ENCODE results near the gene MYO6. TPM values are rescaled to one million over a fixed set of nuclear protein-coding genes. Genes with fewer than 3 reads are reported as not detected.

The MYO6 gene
- total and polyA plus RNA-seq, 2 experiments from 2014 or later = 10.9 to 24.2 TPM

GRCh38 chr6:75852721-75853120, 103.7 kb downstream of the MYO6 start:
- Histone ChIP-seq H2AFZ (no peak overlapping the region), H3K4me3 (no peak overlapping the region), H3K9ac (no peak overlapping the region), H3K27me3 (replicated peaks; ENCODE audit: insufficient read depth) (no peaks in the 10 kb centered on the region), H3K36me3 (ENCODE audit: low read depth) (peaks cover 14% of the 10 kb centered on the region; the same call in 1 of the 2 replicates), H3K79me2 (ENCODE audit: insufficient read depth) (no peaks in the 10 kb centered on the region), H3K4me2 (ENCODE audit: unreplicated experiment) (no peak overlapping the region), H3K9me2 (ENCODE audit: insufficient read depth) (no peaks in the 10 kb centered on the region), H4K20me1 (ENCODE audit: insufficient read depth) (no peaks in the 10 kb centered on the region), H3K9me3 (ENCODE audit: low read depth) (no peaks in the 10 kb centered on the region), H3F3A (ENCODE audit: insufficient read depth) (no peaks in the 10 kb centered on the region), H3K4me1 (ENCODE audit: insufficient read depth) (peaks cover 8% of the 10 kb centered on the region; the same call in 1 of the 2 replicates), H3K27ac (no peak overlapping the region)
- DNase-seq = peak; percentile 30
- in situ Hi-C loops (cut with MboI) = no loop called here
- TF ChIP-seq EZH2 (IDR thresholded peaks at IDR 0.05; ENCODE audit: insufficient read depth, poor library complexity, severe bottlenecking) (no peak), EZH2phosphoT487 (IDR thresholded peaks at IDR 0.05; ENCODE audit: insufficient read depth, low read depth) (no peak)
- 73 to 74% methylated on average over 4 of the region's 4 CpGs for WGBS, 2 experiments (ENCODE audit: low coverage in 1 of 2, low lambda C conversion rate in 2 of 2, missing lambda C conversion rate in 2 of 2)

GRCh38 chr6:75853806-75854205, 104.8 kb downstream of the MYO6 start:
- Histone ChIP-seq H3K36me3 (ENCODE audit: low read depth) (peaks cover 15% of the 10 kb centered on the region; the same call in 1 of the 2 replicates), H3K9me3 (ENCODE audit: low read depth) (no peaks in the 10 kb centered on the region), H3K4me2 (ENCODE audit: unreplicated experiment) (no peak overlapping the region), H2AFZ (no peak overlapping the region), H3K9ac (no peak overlapping the region), H3K27ac (no peak overlapping the region), H3K79me2 (ENCODE audit: insufficient read depth) (no peaks in the 10 kb centered on the region), H3F3A (ENCODE audit: insufficient read depth) (no peaks in the 10 kb centered on the region), H4K20me1 (ENCODE audit: insufficient read depth) (no peaks in the 10 kb centered on the region), H3K4me1 (ENCODE audit: insufficient read depth) (peaks cover 14% of the 10 kb centered on the region), H3K4me3 (no peak overlapping the region), H3K9me2 (ENCODE audit: insufficient read depth) (no peaks in the 10 kb centered on the region), H3K27me3 (replicated peaks; ENCODE audit: insufficient read depth) (no peaks in the 10 kb centered on the region)
- TF ChIP-seq EZH2phosphoT487 (IDR thresholded peaks at IDR 0.05; ENCODE audit: insufficient read depth, low read depth) (no peak), EZH2 (IDR thresholded peaks at IDR 0.05; ENCODE audit: insufficient read depth, poor library complexity, severe bottlenecking) (no peak)
- DNase-seq = no peak
- 89 to 90% methylated on average over 2 of the region's 2 CpGs for WGBS, 2 experiments (ENCODE audit: low coverage in 1 of 2, low lambda C conversion rate in 2 of 2, missing lambda C conversion rate in 2 of 2)
- in situ Hi-C loops (cut with MboI) = no loop called here

- 45 to 48% methylated on average over 1 of the region's 1 CpG for WGBS, 2 experiments (ENCODE audit: low coverage in 1 of 2, low lambda C conversion rate in 2 of 2, missing lambda C conversion rate in 2 of 2)
- H3K27me3 ChIP-seq (replicated peaks; ENCODE audit: insufficient read depth) = no peaks in the 10 kb centered on the region
- H3F3A ChIP-seq (ENCODE audit: insufficient read depth) = no peaks in the 10 kb centered on the region
- peaks cover 15% of the 10 kb centered on the region; the same call in 1 of the 2 replicates for H3K36me3 ChIP-seq (ENCODE audit: low read depth)
- H4K20me1 ChIP-seq (ENCODE audit: insufficient read depth) = no peaks in the 10 kb centered on the region
- no peaks in the 10 kb centered on the region for H3K9me2 ChIP-seq (ENCODE audit: insufficient read depth)
- H3K4me2 ChIP-seq (ENCODE audit: unreplicated experiment) = no peak overlapping the region
- peak; percentile 79 for DNase-seq
- peaks cover 14% of the 10 kb centered on the region for H3K4me1 ChIP-seq (ENCODE audit: insufficient read depth)
- no peak overlapping the region for H3K9ac ChIP-seq
- no peak overlapping the region for H3K4me3 ChIP-seq
- TF ChIP-seq EZH2phosphoT487 (IDR thresholded peaks at IDR 0.05; ENCODE audit: insufficient read depth, low read depth) (no peak), EZH2 (IDR thresholded peaks at IDR 0.05; ENCODE audit: insufficient read depth, poor library complexity, severe bottlenecking) (no peak)
- H2AFZ ChIP-seq = no peak overlapping the region
- in situ Hi-C loops (cut with MboI) = no loop called here
- H3K27ac ChIP-seq = no peak overlapping the region
- H3K79me2 ChIP-seq (ENCODE audit: insufficient read depth) = no peaks in the 10 kb centered on the region
- H3K9me3 ChIP-seq (ENCODE audit: low read depth) = no peaks in the 10 kb centered on the region
These were observed 106.0 kb downstream of the MYO6 start for GRCh38 chr6:75855052-75855451.

- Histone ChIP-seq H3K36me3 (ENCODE audit: low read depth) (peaks cover 21% of the 10 kb centered on the region; the same call in 1 of the 2 replicates), H3K4me3 (no peak overlapping the region), H3K27me3 (replicated peaks; ENCODE audit: insufficient read depth) (no peaks in the 10 kb centered on the region), H4K20me1 (ENCODE audit: insufficient read depth) (no peaks in the 10 kb centered on the region), H3K4me1 (ENCODE audit: insufficient read depth) (peaks cover 14% of the 10 kb centered on the region), H3F3A (ENCODE audit: insufficient read depth) (no peaks in the 10 kb centered on the region), H3K9ac (no peak overlapping the region), H2AFZ (no peak overlapping the region), H3K9me2 (ENCODE audit: insufficient read depth) (no peaks in the 10 kb centered on the region), H3K4me2 (ENCODE audit: unreplicated experiment) (no peak overlapping the region), H3K9me3 (ENCODE audit: low read depth) (no peaks in the 10 kb centered on the region), H3K79me2 (ENCODE audit: insufficient read depth) (no peaks in the 10 kb centered on the region), H3K27ac (no peak overlapping the region)
- no peak for DNase-seq
- 96 to 100% methylated on average over 1 of the region's 1 CpG for WGBS, 2 experiments (ENCODE audit: low coverage in 1 of 2, low lambda C conversion rate in 2 of 2, missing lambda C conversion rate in 2 of 2)
- in situ Hi-C loops (cut with MboI) = no loop called here
- TF ChIP-seq EZH2phosphoT487 (IDR thresholded peaks at IDR 0.05; ENCODE audit: insufficient read depth, low read depth) (no peak), EZH2 (IDR thresholded peaks at IDR 0.05; ENCODE audit: insufficient read depth, poor library complexity, severe bottlenecking) (no peak)
These were observed 107.9 kb downstream of the MYO6 start for GRCh38 chr6:75856902-75857301.

- Histone ChIP-seq H3F3A (ENCODE audit: insufficient read depth) (no peaks in the 10 kb centered on the region), H3K27ac (no peak overlapping the region), H2AFZ (no peak overlapping the region), H3K36me3 (ENCODE audit: low read depth) (peaks cover 12% of the 10 kb centered on the region; the same call in 1 of the 2 replicates), H3K9me2 (ENCODE audit: insufficient read depth) (no peaks in the 10 kb centered on the region), H3K9ac (no peak overlapping the region), H3K9me3 (ENCODE audit: low read depth) (no peaks in the 10 kb centered on the region), H4K20me1 (ENCODE audit: insufficient read depth) (no peaks in the 10 kb centered on the region), H3K27me3 (replicated peaks; ENCODE audit: insufficient read depth) (no peaks in the 10 kb centered on the region), H3K4me1 (ENCODE audit: insufficient read depth) (peaks cover 5% of the 10 kb centered on the region; the same call in 1 of the 2 replicates), H3K4me2 (ENCODE audit: unreplicated experiment) (no peak overlapping the region), H3K79me2 (ENCODE audit: insufficient read depth) (no peaks in the 10 kb centered on the region), H3K4me3 (no peak overlapping the region)
- DNase-seq = no peak
- in situ Hi-C loops (cut with MboI) = no loop called here
- 64% methylated on average over 3 of the region's 3 CpGs for WGBS, 2 experiments (ENCODE audit: low coverage in 1 of 2, low lambda C conversion rate in 2 of 2, missing lambda C conversion rate in 2 of 2)
- TF ChIP-seq EZH2phosphoT487 (IDR thresholded peaks at IDR 0.05; ENCODE audit: insufficient read depth, low read depth) (no peak), EZH2 (IDR thresholded peaks at IDR 0.05; ENCODE audit: insufficient read depth, poor library complexity, severe bottlenecking) (no peak)
These were observed 114.0 kb downstream of the MYO6 start for GRCh38 chr6:75863001-75863400.
